DMS79 (cell line): ENCODE data around the gene EIF1B.
"Not testable (repeated sequence)": the region's sequence is repeated elsewhere in the genome, so short reads cannot be mapped to it uniquely, and the experiment has no call there.

Source experiments
- DNase-seq: peaks from one replicate; lab custom pipeline; 2025; lab: John Stamatoyannopoulos, UW

The EIF1B gene

GRCh38 chr3:40309418-40309924 is at the start of gene EIF1B:
Gene EIF1B (plus strand): TSS chr3:40309707. CDS start chr3:40309942, 235 bp downstream.
- peak; percentile 71 for DNase-seq

GRCh38 chr3:40262331-40262730 is 47.2 kb upstream of the EIF1B start:
- DNase-seq: no peak

GRCh38 chr3:40264451-40264850 is 45.1 kb upstream of the EIF1B start:
- DNase-seq: no peak

- no peak for DNase-seq
Measured at GRCh38 chr3:40265181-40265580, 44.3 kb upstream of the EIF1B start.

- no peak for DNase-seq
Measured at GRCh38 chr3:40267937-40268724, 41.4 kb upstream of the EIF1B start.

GRCh38 chr3:40268802-40269524 is 40.5 kb upstream of the EIF1B start:
- DNase-seq: no peak

- no peak for DNase-seq
Measured at GRCh38 chr3:40278791-40279190, 30.7 kb upstream of the EIF1B start.

- DNase-seq: no peak
Measured at GRCh38 chr3:40281995-40282394, 27.5 kb upstream of the EIF1B start.

- not testable (repeated sequence) for DNase-seq
Measured at GRCh38 chr3:40283057-40283456, 26.4 kb upstream of the EIF1B start.

- DNase-seq: no peak
Measured at GRCh38 chr3:40287248-40287647, 22.3 kb upstream of the EIF1B start.

- no peak for DNase-seq
Measured at GRCh38 chr3:40290396-40290795, 19.1 kb upstream of the EIF1B start.

- no peak for DNase-seq
Measured at GRCh38 chr3:40291471-40291870, 18.0 kb upstream of the EIF1B start.

GRCh38 chr3:40292637-40293349 is 16.7 kb upstream of the EIF1B start:
- DNase-seq: no peak

GRCh38 chr3:40294434-40294833 is 15.1 kb upstream of the EIF1B start:
- no peak for DNase-seq

GRCh38 chr3:40298075-40298474 is 11.4 kb upstream of the EIF1B start:
- no peak for DNase-seq

GRCh38 chr3:40299130-40299720 is 10.3 kb upstream of the EIF1B start:
- DNase-seq: no peak

GRCh38 chr3:40299721-40300335 is 9.7 kb upstream of the EIF1B start:
- no peak for DNase-seq

- no peak for DNase-seq
Measured at GRCh38 chr3:40302784-40303183, 6.7 kb upstream of the EIF1B start.

- no peak for DNase-seq
Measured at GRCh38 chr3:40304352-40304751, 5.2 kb upstream of the EIF1B start.

- DNase-seq: no peak
Measured at GRCh38 chr3:40306336-40306735, 3.2 kb upstream of the EIF1B start.

- DNase-seq: no peak
Measured at GRCh38 chr3:40307176-40307575, 2.3 kb upstream of the EIF1B start.
